ENCODE results near the gene APP.

Gene APP

DNA sequence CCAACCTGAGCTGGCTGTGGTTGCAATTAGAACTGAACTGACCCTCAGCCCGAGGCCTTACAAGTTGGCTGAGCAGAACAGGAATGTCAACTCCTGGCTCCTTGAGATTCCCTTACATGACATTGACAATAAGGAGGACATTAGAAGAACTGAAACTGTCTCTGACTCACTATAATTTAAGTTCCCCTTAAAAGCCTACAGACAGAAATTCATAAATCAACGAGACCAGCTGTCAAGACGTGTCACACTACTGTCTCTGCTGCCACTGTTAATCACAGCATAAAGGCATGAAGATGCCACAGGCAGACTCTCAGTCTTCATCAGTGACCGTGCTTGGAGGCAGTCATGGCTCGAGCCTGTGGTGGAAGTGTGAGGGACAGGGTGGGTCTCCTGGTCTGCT is 267.0 kb downstream of the APP start:
- DNase-seq (ENCODE audit: low read depth): no peak

DNA sequence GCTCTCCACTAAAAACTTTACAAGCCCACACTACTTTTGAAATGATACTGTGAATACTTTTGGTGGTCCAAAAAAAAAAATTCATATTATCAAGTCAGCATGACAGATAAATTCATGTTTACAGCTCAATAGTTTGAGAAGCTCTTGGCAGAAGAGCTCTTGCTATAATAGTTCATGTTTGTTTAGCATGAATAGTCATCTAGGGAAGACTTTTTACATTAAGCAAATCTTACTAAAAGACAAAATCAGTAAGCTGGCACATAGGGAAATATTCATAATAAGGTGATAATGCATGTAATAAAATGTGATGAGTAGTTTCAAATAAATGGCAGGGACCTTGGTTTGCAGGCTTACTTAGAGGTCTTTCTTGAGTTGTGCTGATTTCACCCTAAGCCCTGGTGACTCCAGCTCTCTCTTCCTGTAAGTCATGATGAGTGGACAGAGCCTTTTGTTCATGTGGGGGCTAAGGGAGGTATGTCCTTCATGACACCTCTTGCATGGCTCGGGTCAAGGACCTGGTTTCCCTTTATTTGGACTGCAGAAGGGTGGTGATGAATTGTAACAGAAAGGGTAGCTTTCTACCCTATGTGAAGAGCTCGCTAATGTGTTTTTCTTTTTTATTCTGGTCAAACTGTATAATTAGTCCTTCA is 269.1 kb downstream of the APP start:
- no peak for DNase-seq (ENCODE audit: low read depth)

DNA sequence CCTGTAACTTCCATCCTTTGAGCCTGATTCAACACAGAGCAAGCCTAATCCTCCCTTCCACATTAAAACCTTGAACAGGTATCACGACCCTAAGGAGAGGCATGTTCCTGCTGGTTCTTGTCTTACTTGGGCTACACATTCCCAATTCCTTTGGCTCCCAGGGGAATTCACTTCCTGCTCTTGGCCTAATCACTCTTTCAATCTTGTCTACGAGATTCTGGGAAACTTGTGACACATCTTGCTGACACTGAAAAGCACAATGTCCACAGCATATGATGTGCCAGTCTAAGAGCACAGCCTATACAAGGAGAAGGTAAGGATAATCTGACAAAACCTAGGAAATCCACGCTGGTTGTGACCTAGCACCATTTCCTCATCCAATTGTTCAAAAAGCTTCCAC is 271.9 kb downstream of the APP start:
- no peak for DNase-seq (ENCODE audit: low read depth)

DNA sequence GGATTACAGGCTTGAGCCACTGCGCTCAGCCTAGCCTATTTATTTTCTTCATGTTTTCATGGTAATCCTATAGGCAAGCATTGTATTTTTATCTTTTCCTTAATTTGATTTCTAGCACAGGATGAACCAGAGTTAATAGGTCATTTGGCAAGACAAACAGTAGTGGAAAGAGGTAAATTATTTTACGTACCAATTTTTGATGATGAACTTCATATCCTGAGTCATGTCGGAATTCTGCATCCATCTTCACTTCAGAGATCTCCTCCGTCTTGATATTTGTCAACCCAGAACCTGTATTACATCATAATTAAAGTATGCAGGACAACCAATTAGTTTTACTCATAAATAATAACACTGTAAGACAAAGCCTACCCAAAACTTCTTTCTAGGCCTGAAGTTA is 273.2 kb downstream of the APP start:
- DNase-seq (ENCODE audit: low read depth): no peak

DNA sequence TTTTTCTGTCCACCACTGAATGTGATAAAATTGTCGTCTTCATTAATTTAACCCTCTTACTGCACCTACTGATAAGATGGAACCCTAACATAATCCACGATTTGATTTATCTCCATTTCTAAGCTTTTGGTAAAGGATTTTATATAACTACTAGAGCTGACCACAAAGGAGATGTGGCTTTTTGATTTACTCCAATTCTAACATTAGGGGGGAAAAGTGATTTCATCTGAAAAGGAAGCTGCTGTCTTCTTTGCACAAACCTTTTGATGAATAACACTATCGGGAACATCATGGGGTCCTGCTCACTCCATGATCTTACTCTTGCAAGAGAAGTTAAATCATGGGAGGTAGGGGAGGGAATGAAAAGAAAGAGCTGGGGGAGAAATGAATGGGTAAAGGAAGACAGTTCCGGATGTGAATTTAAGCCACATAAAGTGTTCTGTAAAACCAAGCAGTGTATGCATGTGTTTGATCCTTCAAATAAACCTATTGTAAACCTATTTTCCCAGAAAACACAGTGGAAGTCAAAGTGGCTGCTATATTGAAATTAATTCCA is 274.0 kb downstream of the APP start:
- no peak for DNase-seq (ENCODE audit: low read depth)

DNA sequence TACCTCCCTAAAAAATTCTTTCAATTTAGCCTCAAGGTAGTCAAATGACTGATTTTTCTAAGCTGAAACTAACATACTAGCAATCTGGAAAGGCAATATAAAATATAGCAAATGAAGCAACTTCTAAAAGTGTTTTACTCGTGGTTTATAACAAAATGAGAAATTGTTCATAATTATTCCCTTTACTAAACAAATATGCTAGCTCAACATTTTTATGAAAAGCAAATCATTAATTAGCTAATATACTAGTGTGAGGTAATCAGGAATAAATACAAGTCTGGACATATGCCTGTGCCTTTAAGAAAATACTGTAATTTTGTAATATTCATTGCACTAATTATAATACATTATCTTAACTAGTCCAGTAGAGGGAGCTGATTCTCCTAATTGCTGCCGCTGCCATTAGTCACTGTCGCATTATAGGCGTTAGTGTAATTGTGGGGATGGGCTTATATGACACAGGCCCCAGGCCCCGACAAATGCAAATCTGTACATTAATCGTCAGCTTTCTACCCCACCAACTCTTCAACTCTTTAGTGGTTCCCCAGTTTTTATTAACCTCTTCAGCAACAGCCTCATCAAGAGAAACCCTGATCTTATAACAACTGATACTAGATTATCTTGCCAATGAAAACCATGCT is 274.9 kb downstream of the APP start:
- no peak for DNase-seq (ENCODE audit: low read depth)

DNA sequence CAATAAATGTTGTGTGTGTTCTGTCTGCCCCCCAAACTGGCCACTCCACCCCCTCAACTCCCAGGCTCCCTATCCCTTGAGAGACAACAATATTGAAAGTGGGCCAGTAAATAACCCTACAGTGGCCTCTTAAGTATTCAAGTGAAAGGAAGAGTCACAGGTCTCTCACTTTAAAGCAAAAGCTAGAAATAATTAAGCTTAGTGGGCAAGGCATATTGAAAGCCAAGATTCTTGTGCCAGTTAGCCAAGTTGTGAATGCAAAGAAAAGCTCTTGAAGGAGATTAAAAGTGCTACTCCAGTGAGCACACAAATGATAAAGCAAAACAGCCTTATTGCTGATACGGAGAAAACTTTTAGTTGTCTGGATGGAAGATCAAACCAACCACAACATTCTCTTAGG is 277.4 kb downstream of the APP start:
- no peak for DNase-seq (ENCODE audit: low read depth)

DNA sequence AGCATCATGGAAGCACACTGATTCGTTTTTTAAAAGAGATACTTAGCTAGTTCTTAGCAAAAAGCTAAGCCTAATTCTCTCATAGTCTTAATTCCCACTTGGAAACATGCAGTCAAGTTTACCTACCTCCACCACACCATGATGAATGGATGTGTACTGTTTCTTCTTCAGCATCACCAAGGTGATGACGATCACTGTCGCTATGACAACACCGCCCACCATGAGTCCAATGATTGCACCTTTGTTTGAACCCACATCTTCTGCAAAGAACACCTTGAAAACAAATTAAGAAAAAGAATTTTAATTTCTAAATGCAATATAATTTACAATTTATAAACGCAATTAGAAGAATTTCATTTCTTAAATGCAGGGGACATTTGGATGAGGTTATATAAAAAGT is 279.0 kb downstream of the APP start:
- DNase-seq (ENCODE audit: low read depth): no peak

DNA sequence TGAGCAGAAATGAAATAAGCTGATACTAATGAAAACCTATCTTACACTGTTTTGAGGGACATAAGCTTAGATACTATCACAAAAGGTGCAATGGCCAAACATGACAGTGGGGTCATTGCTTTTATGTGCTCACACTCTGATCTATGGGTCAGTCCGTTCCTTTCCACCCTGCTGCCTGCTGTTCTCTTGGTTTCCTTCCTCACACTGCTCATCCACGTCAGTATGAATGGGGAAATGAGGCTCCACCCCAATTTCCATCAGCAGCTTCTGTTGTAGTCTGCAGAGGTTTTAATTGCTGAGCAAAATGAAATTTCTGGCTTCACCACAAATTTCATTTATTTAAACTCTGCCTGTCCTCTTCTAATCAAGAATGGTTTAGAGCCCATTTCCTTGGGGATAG is 280.6 kb downstream of the APP start:
- DNase-seq (ENCODE audit: low read depth): no peak

DNA sequence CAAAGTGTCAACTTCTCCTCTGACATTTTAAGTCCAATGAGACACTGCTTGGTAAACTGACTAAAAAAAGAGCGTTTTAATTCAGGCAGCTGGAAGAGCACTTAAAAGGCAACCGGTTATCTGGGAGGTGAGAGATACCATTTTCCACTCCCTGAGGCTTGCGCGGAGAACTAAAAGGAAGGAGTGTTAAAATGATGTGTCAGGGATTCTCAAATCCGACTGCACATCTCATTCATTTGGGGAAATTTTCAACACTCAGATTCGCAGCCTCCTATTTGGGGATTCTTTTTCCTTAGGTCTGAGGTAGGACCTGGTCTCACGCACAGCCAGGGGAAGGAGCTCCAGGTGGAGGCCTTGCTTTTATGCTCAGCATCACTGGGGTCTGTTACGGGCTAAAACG is 281.9 kb downstream of the APP start:
- no peak for DNase-seq (ENCODE audit: low read depth)

DNA sequence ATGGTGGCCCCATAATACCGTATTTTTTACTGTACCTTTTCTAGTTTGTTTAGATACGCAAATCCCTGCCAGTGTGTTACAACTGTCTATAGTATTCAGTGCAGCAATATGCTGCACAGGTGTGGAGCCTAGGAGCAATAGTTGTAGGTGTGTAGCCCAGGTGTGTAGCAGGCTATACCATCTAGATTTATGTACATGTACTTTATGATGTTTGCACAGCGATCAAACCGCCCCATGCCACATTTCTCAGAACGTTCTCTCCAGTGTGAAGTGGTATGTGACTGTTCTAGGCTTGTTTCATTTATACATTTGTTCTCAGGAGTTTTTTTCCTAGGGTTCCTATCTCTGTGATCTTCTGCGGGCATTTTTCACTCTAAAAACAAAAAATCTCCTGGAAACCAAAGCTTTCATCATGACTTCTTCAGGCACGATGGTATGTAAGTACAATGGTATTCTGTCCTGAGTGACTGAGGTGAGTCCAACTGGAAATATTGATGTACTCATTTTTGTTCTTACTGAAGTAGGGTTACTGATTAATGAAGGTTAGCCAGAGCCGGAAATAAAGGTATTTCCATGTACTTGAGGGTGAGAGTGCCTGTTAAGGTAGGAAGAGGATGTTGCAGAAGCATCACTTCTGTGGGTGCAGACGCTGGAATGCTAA is 282.8 kb downstream of the APP start:
- DNase-seq (ENCODE audit: low read depth): no peak

DNA sequence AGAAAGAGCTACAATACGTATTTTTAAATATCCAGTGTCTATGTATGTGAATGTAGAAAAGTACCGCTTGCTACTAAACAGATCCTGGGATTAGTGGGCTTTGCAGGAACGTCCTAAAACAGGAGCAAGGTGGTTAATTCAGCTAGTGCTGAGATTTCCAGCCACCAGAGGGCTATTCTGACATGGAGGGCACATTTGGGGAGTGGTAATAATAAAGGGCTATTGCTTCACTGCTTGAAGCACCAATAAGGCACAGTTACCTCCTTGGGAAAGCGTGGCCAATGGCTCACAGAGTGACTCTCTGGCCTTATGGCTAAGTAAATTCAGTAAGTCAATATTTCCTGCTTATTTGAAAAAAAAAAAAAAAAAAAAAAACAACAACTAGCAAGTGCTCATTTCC is 283.4 kb downstream of the APP start:
- DNase-seq (ENCODE audit: low read depth): no peak

DNA sequence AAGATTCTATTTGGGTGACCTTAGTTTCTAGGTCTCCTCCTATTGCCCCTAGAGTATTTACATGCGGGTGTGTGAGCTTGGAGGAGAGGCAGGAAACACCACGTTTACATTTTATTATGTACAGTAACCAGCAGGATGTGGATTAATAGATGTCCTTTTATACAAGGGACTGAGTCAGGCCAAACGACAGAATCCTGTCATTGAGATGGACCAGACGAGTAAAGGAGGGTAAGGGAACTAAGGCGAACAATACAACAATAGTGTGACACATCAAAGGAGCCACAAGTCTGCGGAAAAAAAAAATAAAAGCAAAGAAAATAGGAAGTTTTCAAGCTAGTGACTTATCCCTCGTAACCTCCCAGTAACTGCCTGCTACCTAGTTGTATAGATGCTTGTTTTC is 284.7 kb downstream of the APP start:
- no peak for DNase-seq (ENCODE audit: low read depth)

DNA sequence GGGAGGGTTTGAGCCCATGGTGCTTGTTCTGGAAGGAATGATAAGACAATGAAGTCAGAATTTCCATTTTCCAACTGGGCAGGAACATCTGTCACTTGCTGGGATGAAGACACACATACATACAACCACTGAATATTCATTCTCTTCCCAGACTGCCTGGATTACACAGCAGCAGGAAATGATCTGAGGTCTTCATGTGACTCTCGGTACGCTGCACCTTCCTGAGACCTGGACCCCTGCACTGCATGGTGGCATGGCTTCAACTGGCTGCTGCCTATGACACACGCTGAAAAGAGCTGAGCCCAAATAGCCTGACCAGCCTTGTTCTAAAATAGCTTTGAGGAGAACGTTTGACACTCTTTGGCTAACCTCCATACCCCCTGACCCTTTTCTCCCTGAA is 285.2 kb downstream of the APP start:
- DNase-seq (ENCODE audit: low read depth): no peak

DNA sequence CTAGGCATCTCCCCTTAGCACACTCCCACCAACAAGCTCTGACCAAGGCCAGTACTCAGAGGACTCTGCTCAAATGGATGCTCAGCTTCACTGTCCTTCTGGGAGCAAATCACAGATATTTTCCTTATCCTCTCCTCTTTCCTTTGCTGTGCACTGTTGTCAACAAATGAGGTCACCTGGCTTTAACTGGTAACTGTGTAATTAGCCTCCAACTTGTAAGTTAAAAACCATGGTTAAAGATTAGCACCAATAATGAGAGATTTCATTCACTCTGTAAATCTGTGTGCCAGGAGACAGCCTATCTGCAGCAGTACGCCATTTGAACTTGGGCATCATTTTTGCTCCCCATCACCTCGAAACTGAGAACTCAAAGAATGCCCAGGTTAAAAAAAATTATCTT is 286.3 kb downstream of the APP start:
- no peak for DNase-seq (ENCODE audit: low read depth)

DNA sequence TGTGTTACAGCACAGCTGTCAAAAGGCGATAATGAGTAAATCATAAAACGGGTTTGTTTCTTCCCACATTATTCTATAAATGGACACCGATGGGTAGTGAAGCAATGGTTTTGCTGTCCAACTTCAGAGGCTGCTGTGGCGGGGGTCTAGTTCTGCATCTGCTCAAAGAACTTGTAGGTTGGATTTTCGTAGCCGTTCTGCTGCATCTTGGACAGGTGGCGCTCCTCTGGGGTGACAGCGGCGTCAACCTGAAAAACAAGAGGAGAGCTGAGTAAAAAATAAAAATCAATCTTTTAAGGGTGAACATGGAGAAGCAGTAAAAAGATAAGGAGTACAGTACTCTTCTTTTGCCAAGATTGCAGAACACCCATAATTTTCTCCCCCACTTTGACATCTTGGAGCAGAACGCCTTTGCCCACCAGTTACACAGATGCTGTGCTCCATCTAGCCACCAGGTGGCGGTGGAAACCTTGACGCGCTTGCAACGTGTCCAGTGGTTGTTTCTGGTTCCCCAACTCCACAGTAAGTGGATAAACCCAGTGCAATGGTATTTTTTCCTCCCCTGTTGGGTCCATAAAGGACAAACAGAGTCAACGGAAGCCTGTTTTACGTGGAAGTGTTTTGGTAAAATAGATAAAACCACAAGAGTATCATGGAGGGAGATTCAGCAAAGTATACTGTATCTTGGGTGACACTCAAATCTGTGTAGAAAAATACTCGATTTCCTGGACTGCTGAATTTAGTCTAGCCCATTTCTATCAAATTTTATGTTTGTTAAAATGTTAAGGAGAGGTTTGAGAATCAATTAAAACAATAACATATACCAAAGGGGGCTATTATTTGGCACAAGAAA is 288.8 kb downstream of the APP start:
- DNase-seq (ENCODE audit: low read depth): peak; percentile 27

DNA sequence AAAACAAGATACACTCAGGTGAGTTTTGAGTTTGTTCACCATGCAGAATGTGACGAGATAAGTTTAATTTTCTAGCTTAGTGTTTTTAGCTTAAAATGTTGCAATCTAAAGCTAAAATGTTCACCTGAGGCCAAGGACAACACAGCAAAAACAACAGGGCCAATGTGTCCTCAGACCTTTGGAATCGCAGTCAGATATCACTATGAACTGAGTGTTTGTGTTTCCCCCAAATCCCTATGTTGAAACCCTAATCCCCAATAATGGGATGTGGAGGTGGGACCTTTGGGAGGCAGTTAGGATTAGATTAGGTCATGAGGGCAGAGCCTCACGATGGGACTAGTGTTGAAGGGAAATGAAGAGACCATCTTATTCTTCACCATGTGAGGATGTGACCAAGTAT is 291.4 kb downstream of the APP start:
- no peak for DNase-seq (ENCODE audit: low read depth)

DNA sequence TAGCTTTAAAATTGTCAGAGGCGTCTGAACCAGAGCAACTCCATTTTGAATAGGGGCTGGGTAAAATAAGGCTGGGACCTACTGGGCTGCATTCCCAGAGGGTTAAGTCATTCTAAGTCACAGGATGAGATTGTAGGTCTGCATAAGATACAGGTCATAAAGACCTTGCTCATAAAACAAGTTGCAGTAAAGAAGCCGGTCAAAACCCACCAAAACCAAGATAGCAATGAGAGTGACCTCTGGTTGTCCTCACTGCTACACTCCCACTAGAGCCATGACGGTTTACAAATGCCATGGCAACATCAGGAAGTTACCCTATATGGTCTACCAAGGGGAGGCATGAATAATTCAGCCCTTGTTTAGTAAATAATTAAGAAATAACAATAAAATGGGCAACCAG is 292.2 kb downstream of the APP start:
- DNase-seq (ENCODE audit: low read depth): no peak

DNA sequence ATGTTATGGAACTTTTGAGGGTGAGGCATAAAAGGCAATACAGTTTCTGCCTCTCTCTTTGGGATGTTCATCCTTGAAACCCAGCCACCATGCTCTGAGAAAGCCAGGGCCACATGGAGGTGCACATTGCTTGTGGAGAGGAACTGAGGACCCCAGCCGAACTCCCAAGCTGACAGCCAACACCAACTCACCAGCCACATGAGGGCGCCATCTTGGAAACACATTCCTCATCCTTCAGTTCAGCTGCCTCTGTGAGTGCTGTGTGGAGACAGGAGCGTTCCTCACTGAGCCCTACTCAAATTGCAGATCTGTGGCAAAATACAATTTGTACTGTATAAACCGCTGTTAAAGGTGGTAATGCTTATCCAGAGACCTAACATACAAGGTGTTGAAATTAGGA is 298.3 kb downstream of the APP start:
- no peak for DNase-seq (ENCODE audit: low read depth)

DNA sequence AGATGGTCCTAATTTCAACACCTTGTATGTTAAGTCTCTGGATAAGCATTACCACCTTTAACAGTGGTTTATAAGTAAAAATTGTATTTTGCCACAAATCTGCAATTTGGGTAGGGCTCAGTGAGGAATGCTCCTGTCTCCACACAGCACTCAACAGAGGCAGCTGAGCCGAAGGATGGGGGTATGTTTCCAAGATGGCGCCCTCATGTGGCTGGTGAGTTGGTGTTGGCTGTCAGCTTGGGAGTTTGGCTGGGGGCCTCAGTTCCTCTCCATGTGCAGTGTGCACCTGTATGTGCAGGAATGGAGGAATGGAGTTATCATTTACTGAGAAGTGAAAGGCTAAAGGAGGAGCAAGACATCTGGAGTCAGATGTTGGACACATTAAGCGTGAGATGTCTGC is 299.0 kb downstream of the APP start:
- no peak for DNase-seq (ENCODE audit: low read depth)

DNA sequence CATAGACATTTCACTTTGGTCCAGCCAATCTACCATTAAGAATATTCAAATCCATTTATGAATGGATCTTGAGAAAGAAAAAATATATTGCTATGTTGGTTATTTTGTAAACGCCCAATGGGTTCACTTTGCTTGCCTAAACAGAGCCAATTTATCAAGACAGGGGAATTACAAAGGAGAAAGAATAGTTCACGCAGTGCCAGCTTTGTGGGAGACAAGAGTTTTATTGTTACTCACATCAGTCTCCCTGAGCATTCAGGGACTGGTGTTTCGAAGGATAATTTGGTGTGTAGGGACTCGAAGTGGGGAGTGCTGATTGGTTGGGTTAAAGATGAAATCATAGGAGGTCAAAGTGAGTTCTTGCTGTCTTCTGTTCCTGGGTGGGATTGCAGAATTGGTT is 300.5 kb downstream of the APP start:
- DNase-seq (ENCODE audit: low read depth): no peak

DNA sequence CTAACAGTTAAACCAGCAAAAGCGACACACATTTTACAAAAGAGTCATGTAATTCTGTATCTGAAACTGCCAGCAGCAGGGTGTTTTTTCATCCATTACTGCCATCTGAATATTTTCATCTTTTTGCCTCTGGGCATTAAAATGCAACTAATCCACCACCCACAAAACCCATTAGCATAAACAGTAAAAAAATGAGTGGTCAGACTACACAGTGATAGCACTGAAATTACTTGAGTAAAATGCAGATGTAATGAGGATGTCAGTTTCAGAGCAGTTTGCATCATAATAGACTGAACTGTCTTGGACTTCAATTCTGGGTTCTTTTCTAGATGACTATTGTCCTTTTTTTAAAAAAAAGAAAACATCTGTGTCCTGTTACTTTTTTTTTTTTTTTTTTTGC is 303.5 kb downstream of the APP start:
- DNase-seq (ENCODE audit: low read depth): no peak

DNA sequence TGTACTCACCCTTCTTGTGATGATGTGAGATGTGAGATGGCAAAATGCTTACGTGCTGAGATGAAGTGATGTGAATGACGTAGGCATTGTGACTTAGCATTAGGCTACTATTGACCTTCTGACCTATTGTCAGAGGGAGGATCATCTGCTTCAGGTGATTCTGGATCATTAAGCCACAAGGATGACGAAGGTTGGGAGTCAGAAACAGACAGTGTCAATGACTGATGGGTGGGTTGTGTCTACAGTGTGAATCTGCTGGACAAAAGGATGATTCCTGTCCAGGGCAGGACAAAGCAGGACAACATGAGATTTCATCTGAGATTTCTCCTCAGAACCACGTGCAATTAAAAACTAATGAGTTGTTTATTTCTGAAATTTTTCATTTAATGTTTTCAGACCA is 306.8 kb downstream of the APP start:
- no peak for DNase-seq (ENCODE audit: low read depth)
